HepG2 (cell line): Measurements from ENCODE around the gene NARS2. TPM values are rescaled to one million over a fixed set of nuclear protein-coding genes. Genes with fewer than 3 reads are reported as not detected.
A peak's percentile ranks its signal among the peaks of the same experiment; 100 is the strongest.

Source experiments
- ATAC-seq: fragments of 200-7000 bp; cut with Tn5 transposase; 3 replicates; pipeline ENCODE4 v1.9.1; 2020; ENCODE audit warnings: mild to moderate bottlenecking, moderate library complexity
- BruUV-seq: library from RNA; stranded (reverse); fragments of 400-500 nt; replicated peaks from 2 replicates; lab custom pipeline; 2021; lab: Mats Ljungman, UMichigan
- CTCF ChIA-PET: fragments of 300-600 bp; formaldehyde crosslinking; extraction: SDS; loops from one replicate; lab custom pipeline; 2021; ENCODE audit warnings: low total read pairs, inconsistent platforms, low intra/inter-chr PET ratio; lab: Yijun Ruan, JAX
- POLR2A ChIA-PET: fragments of 350-600 bp; sonication (Branson Sonifier 250); formaldehyde crosslinking; loops from one replicate; lab custom pipeline; 2020; ENCODE audit warnings: antibody characterized with exemption, inconsistent platforms; lab: Yijun Ruan, JAX
- DNase-seq: peaks from one replicate; pipeline ENCODE4 v3.0.0-alpha.2; 2015; ENCODE audit warnings: low spot score
- FAIRE-seq: peaks from 3 replicates; lab custom pipeline; 2011; peaks lifted over from hg19 to GRCh38; lab: Jason Lieb, UNC
- H2AFZ ChIP-seq: one replicate; pipeline ENCODE4 v1.6.1; 2011; ENCODE audit warnings: low read length, inconsistent platforms
- H3K27ac ChIP-seq: fragments of 300-600 bp; 3 replicates; pipeline ENCODE4 v1.8.0; 2011; ENCODE audit warnings: mixed run types, mild to moderate bottlenecking, mixed read lengths, low read length, inconsistent platforms; ENCODE audit not compliant: insufficient read depth; ENCODE audit errors: extremely low read length
- H3K27me3 ChIP-seq, 2 experiments: fragments of 200-600 bp in 1 of 2; 2 replicates in 1 of 2; 3 replicates in 1 of 2; pipeline versions ENCODE4 v1.6.0 to v1.8.0; 2011; ENCODE audit warnings: low read length in 2 of 2, mild to moderate bottlenecking in 2 of 2, moderate library complexity in 2 of 2, inconsistent platforms in 1 of 2; ENCODE audit not compliant: insufficient read depth in 2 of 2, control insufficient read depth in 1 of 2
- H3K36me3 ChIP-seq, 2 experiments: fragments of 200-600 bp in 1 of 2; replicated peaks in 1 of 2; 2 replicates in 1 of 2; 3 replicates in 1 of 2; pipeline versions ENCODE4 v1.5.1 to v1.8.0; 2011; ENCODE audit warnings: low read length in 2 of 2, inconsistent platforms in 1 of 2; ENCODE audit not compliant: insufficient read depth in 2 of 2, control insufficient read depth in 1 of 2
- H3K4me1 ChIP-seq: 2 replicates; pipeline ENCODE4 v1.5.1; 2012; ENCODE audit warnings: low read length, inconsistent platforms; ENCODE audit not compliant: insufficient read depth
- H3K4me2 ChIP-seq: 2 replicates; pipeline ENCODE4 v1.6.0; 2011; ENCODE audit warnings: low read depth, low read length, inconsistent platforms
- H3K4me3 ChIP-seq, 3 experiments: fragments of 200-600 bp in 1 of 3; sonication (generic), shearing (Covaris generic) in 1 of 3; replicated peaks in 1 of 3; 2 replicates each; pipeline ENCODE4 v1.5.1; 2011 to 2016; ENCODE audit warnings: low read length in 3 of 3, inconsistent platforms in 2 of 3, low read depth in 2 of 3, mild to moderate bottlenecking in 2 of 3, control low read depth in 1 of 3, mixed read lengths in 1 of 3; ENCODE audit not compliant: insufficient read depth in 1 of 3
- H3K79me2 ChIP-seq: one replicate; pipeline ENCODE4 v1.6.1; 2011; ENCODE audit warnings: low read length, inconsistent platforms; ENCODE audit not compliant: insufficient read depth
- H3K9ac ChIP-seq: 2 replicates; pipeline ENCODE4 v1.6.0; 2011; ENCODE audit warnings: mild to moderate bottlenecking, low read depth, low read length, inconsistent platforms; ENCODE audit not compliant: insufficient read depth
- H3K9me3 ChIP-seq: 2 replicates; pipeline ENCODE4 v1.5.1; 2012; ENCODE audit warnings: mild to moderate bottlenecking, low read length
- H4K20me1 ChIP-seq: 2 replicates; pipeline ENCODE4 v1.6.0; 2011; ENCODE audit warnings: inconsistent platforms, mild to moderate bottlenecking, low read length, moderate library complexity; ENCODE audit not compliant: insufficient read depth
- DPF2 ChIP-seq: sonication (generic); formaldehyde crosslinking; IDR thresholded peaks from 2 replicates; pipeline ENCODE4 v1.4.0; 2020; ENCODE audit warnings: mild to moderate bottlenecking, low read depth, missing genetic modification reagents, borderline replicate concordance
- GMEB2 ChIP-seq: IDR thresholded peaks from 2 replicates; pipeline ENCODE4 v1.6.1; 2016; ENCODE audit warnings: missing biosample characterization, missing genetic modification reagents, low read depth
- GRHL1 ChIP-seq: sonication (generic); formaldehyde crosslinking; conservative IDR thresholded peaks from 2 replicates; pipeline ENCODE4 v1.8.0; 2022; ENCODE audit warnings: missing genetic modification reagents
- KDM2A ChIP-seq: sonication (generic); formaldehyde crosslinking; IDR thresholded peaks from 2 replicates; pipeline ENCODE4 v1.4.0; 2020; ENCODE audit warnings: low read depth, missing genetic modification reagents, borderline replicate concordance
- RBM22 ChIP-seq: fragments of 200-400 bp; formaldehyde crosslinking; optimal IDR thresholded peaks from 2 replicates; pipeline ENCODE3; 2017; ENCODE audit warnings: mild to moderate bottlenecking, low read length, moderate library complexity
- RFX1 ChIP-seq: fragments of 450-650 bp; IDR thresholded peaks from 2 replicates; pipeline ENCODE4 v1.6.1; 2017
- SIN3B ChIP-seq: fragments of 150-350 bp; IDR thresholded peaks from 2 replicates; pipeline ENCODE4 v1.6.1; 2014; ENCODE audit warnings: low read length
- SOX6 ChIP-seq, 2 experiments: fragments of 450-650 bp in 1 of 2; sonication (generic) in 1 of 2; formaldehyde crosslinking in 1 of 2; IDR thresholded peaks; 2 replicates each; pipeline versions ENCODE4 v1.4.0 to v1.6.1; 2017 to 2020; ENCODE audit warnings: antibody characterized with exemption in 1 of 2, mild to moderate bottlenecking in 1 of 2, missing genetic modification reagents in 1 of 2
- ZFX ChIP-seq: sonication (generic); formaldehyde crosslinking; IDR thresholded peaks from 2 replicates; pipeline ENCODE4 v1.4.0; 2020; ENCODE audit warnings: mild to moderate bottlenecking, low read depth, missing genetic modification reagents, moderate library complexity
- ZMYM4 ChIP-seq: sonication (generic); formaldehyde crosslinking; IDR thresholded peaks from 2 replicates; pipeline ENCODE4 v1.8.1; 2023; ENCODE audit warnings: mild to moderate bottlenecking, missing genetic modification reagents
- ZNF180 ChIP-seq: sonication (generic); formaldehyde crosslinking; IDR thresholded peaks from 2 replicates; pipeline ENCODE4 v1.4.0; 2020; ENCODE audit warnings: low read depth, missing genetic modification reagents, borderline replicate concordance
- ZNF282 ChIP-seq: fragments of 450-650 bp; IDR thresholded peaks from 2 replicates; pipeline ENCODE4 v1.6.1; 2018; ENCODE audit not compliant: partially characterized antibody
- ZNF292 ChIP-seq: sonication (generic); formaldehyde crosslinking; IDR thresholded peaks from 2 replicates; pipeline ENCODE4 v1.8.1; 2022; ENCODE audit warnings: mild to moderate bottlenecking, low read depth, missing genetic modification reagents, borderline replicate concordance
- ZNF530 ChIP-seq: sonication (generic); formaldehyde crosslinking; IDR thresholded peaks from 2 replicates; pipeline ENCODE4 v1.5.0; 2020; ENCODE audit warnings: low read depth, mild to moderate bottlenecking, missing genetic modification reagents
- ZNF569 ChIP-seq: sonication (generic); formaldehyde crosslinking; IDR thresholded peaks from 2 replicates; pipeline ENCODE4 v1.5.0; 2020; ENCODE audit warnings: mild to moderate bottlenecking, missing genetic modification reagents, moderate library complexity, borderline replicate concordance
- ZNF773 ChIP-seq: sonication (generic); formaldehyde crosslinking; IDR thresholded peaks from 2 replicates; pipeline ENCODE4 v1.4.0; 2020; ENCODE audit warnings: missing genetic modification reagents, borderline replicate concordance
- WGBS: methylation state at CpG from one replicate; pipeline ENCODE4 v1.1.6; 2017; ENCODE audit warnings: low lambda C conversion rate; 5-methylcytosine and 5-hydroxymethylcytosine counted together
- in situ Hi-C: cut with HindIII; loops from 2 replicates; pipeline ENCODE4 v1.10.0; 2017; ENCODE audit warnings: low pct_unique_long_range_greater_than_20kb; ENCODE audit not compliant: extremely low pct_ligation_motif_present
- intact Hi-C: fragments of 100-400 bp; cut with micrococcal nuclease; formaldehyde crosslinking; loops from one replicate; pipeline ENCODE4 v1.10.0; 2022; ENCODE audit not compliant: unreplicated experiment
- polyA plus RNA-seq, 8 experiments: library from polyadenylated mRNA; depleted of rRNA in 3 of 8; stranded (reverse) in 7 of 8; unstranded in 1 of 8; fragments of >200 nt; fragmentation: Illumina TruSeq in 4 of 8; extraction: Trizol in 4 of 8; gene quantifications; 2 replicates each; pipeline versions ENCODE4 v1.2.1 to v1.2.3, GENCODE V29; 2011 to 2016; ENCODE audit warnings: low read depth in 4 of 8, missing spikeins in 1 of 8, mixed read lengths in 1 of 8; ENCODE audit not compliant: insufficient read depth in 1 of 8
- total RNA-seq, 5 experiments: library from RNA; depleted of rRNA; stranded (reverse); fragments of >200 nt; fragmentation: Illumina TruSeq; extraction: Trizol; gene quantifications; 2 replicates each; pipeline ENCODE4 v1.2.3, GENCODE V29; 2016; ENCODE audit warnings: low read depth in 1 of 5

Gene NARS2
- total and polyA plus RNA-seq, 2 of the 13 experiments (the other 11 are each of a cell fraction or from before 2014, with no cell fraction given): 45.9 to 65.0 TPM

- TF ChIP-seq ZNF282 (no peak), ZFX (no peak), ZNF569 (CRISPR knock-in tag) (no peak), GRHL1 (CRISPR knock-in tag) (no peak), RFX1 (no peak), RBM22 (peak; percentile 51)
- H3K4me2 ChIP-seq: no peak overlapping the region
- H3K27ac ChIP-seq: no peak overlapping the region
- H2AFZ ChIP-seq: no peak overlapping the region
- no peak for DNase-seq
- peaks cover 0 to 4% of the 10 kb centered on the region in 2 experiments; a peak in 1 of 5 replicates for H3K36me3 ChIP-seq
- in situ Hi-C loops (no loop called here), intact Hi-C loops (no loop called here)
- ATAC-seq: no peak
- no peaks in the 10 kb centered on the region for H3K4me1 ChIP-seq
- no peak overlapping the region for H3K9ac ChIP-seq
- WGBS: 89% methylated on average over 4 of the region's 4 CpGs
- no peak overlapping the region for H3K4me3 ChIP-seq
- ChIA-PET CTCF (no interaction called here), POLR2A (no interaction called here)
- no peaks in the 10 kb centered on the region for H3K79me2 ChIP-seq
- no peaks in the 10 kb centered on the region for H3K27me3 ChIP-seq
- H3K9me3 ChIP-seq: no peaks in the 10 kb centered on the region
- no TSS peak for BruUV-seq
- no peaks in the 10 kb centered on the region for H4K20me1 ChIP-seq
- FAIRE-seq: no peak
Observed at GRCh38 chr11:78429660-78430059, 145.0 kb downstream of the NARS2 start.

- Histone ChIP-seq H3K4me2 (no peak overlapping the region), H3K79me2 (no peaks in the 10 kb centered on the region), H3K4me1 (no peaks in the 10 kb centered on the region), H3K9me3 (no peaks in the 10 kb centered on the region), H3K4me3 (no peak overlapping the region), H2AFZ (no peak overlapping the region), H3K9ac (no peak overlapping the region), H3K27ac (no peak overlapping the region), H4K20me1 (no peaks in the 10 kb centered on the region), H3K27me3 (no peaks in the 10 kb centered on the region), H3K36me3 (peaks cover 0 to 4% of the 10 kb centered on the region in 2 experiments; a peak in 1 of 5 replicates)
- in situ Hi-C loops (no loop called here), intact Hi-C loops (no loop called here)
- CTCF ChIA-PET: no interaction called here
- no peak for DNase-seq
- FAIRE-seq: no peak
- no TSS peak for BruUV-seq
- no peak for TF ChIP-seq SIN3B
- TF ChIP-seq DPF2 (CRISPR knock-in tag): no peak
- no peak for TF ChIP-seq ZNF292 (CRISPR knock-in tag)
- no peak for TF ChIP-seq GMEB2 (CRISPR knock-in tag)
- no peak for TF ChIP-seq KDM2A (CRISPR knock-in tag)
- TF ChIP-seq ZNF530 (CRISPR knock-in tag): no peak
- no peak for TF ChIP-seq ZNF180 (CRISPR knock-in tag)
- TF ChIP-seq ZNF773 (CRISPR knock-in tag): no peak
- no peak for TF ChIP-seq SOX6 (IDR thresholded peaks at IDR 0.05)
- TF ChIP-seq SOX6 (CRISPR knock-in tag; IDR thresholded peaks at IDR 0.05): no peak
- no peak for TF ChIP-seq ZMYM4 (CRISPR knock-in tag)
- no peak for ATAC-seq
- POLR2A ChIA-PET: no interaction called here
Observed at GRCh38 chr11:78429209-78429608, 145.5 kb downstream of the NARS2 start.
